Measurements from ENCODE around the gene GASK1A.

DNA sequence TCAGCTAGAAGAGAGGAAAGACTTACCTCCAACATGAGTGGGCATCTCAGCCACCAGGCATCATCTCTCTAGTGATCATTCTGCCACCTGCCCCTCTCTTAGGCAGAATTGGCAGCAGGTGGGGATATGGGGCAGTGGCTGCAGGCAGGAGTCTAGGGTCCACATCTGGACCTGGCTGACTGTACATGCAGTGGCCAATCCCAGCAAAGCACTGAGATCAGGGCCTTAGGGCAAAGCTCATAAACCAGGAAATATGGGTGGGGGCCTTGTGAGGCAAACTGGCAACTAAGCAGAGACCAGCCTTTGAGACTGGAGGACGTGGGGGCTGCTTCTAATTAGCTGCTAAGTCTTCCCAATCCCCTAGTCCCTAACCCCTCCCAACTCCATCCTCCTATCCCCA is 113.9 kb downstream of the GASK1A start:
- TF ChIP-seq, protein P1, sequence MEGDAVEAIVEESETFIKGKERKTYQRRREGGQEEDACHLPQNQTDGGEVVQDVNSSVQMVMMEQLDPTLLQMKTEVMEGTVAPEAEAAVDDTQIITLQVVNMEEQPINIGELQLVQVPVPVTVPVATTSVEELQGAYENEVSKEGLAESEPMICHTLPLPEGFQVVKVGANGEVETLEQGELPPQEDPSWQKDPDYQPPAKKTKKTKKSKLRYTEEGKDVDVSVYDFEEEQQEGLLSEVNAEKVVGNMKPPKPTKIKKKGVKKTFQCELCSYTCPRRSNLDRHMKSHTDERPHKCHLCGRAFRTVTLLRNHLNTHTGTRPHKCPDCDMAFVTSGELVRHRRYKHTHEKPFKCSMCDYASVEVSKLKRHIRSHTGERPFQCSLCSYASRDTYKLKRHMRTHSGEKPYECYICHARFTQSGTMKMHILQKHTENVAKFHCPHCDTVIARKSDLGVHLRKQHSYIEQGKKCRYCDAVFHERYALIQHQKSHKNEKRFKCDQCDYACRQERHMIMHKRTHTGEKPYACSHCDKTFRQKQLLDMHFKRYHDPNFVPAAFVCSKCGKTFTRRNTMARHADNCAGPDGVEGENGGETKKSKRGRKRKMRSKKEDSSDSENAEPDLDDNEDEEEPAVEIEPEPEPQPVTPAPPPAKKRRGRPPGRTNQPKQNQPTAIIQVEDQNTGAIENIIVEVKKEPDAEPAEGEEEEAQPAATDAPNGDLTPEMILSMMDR (conservative IDR thresholded peaks at IDR 0.05; ENCODE audit: low read length): no peak
- TF ChIP-seq EZH2phosphoT487 (IDR thresholded peaks at IDR 0.05; ENCODE audit: borderline replicate concordance, low read depth, low read length): no peak

All from OCI-LY7 (cell line).